NOMO-1 treated with dmso at 0.1 percent for 144 hours (cell line): ENCODE data around the gene WSCD2.

ENCODE experiments used
- DNase-seq: peaks from one replicate; lab custom pipeline; 2025; ENCODE audit not compliant: unreplicated experiment; lab: John Stamatoyannopoulos, UW

The WSCD2 gene

DNA sequence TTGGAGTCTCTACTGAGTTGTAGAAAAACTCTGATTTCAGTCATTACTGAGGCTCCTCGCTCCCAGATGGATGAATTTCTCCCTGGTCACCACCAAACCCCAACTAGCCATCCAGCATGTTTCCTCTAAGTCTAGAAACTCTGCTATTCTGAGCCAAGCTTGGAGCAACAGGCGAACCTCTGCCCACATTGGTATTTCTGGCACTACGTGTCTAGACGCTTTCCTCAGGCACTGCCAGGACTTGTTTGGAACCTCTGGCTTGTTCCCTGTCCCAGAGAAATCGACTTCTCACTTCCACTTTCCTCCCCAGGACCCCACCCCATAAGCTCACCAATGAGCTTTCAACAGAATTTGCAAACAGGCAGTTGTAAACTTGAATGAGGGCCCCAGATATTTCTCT, 27.6 kb downstream of the WSCD2 start:
- no peak for DNase-seq

DNA sequence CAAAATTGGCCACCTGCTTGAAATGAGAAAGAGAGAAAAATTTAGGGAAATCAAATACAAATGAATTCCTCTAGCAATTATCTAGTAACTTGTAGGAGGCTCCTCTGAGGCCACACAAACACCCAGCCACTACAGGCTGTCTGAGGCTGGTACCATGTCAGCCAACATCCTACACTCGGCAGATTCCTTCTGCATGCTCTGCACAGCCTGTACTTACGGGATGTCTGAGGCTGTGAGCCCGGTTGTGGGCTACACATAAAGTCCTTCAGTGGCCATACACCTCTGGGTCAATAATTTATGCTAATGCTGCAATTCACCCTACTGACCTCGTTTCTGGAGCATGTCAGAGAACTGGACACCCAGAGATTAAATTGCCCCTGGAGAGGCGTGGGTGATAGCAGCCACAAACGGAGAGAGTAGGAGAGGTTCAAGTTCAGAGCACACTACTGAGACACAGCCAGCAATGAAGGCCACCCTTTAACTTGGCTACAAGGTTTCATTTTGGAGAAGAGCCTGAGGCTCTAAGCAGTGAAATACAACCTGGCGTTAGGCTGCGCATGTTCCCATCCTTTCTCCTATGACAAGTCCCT, 28.9 kb downstream of the WSCD2 start:
- no peak for DNase-seq

DNA sequence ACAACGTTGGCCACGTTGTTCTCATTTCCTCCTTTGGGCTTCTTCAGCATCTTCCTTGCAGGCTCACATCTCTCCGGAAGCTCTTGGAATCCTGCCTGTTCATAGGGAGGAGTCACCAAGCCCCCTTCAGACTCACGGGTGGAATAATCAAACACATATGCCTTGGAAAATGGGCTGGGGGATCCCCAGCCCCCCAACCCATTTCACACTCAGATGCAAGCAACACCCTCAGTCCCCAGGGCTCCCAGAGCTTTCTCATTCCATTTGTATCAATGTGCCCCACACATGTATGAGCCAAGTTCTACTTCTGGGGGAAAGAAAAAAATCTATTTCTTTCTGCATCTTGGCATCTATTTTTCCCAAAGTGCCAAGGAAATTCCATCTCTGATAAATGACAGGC, 33.1 kb downstream of the WSCD2 start:
- DNase-seq = no peak

DNA sequence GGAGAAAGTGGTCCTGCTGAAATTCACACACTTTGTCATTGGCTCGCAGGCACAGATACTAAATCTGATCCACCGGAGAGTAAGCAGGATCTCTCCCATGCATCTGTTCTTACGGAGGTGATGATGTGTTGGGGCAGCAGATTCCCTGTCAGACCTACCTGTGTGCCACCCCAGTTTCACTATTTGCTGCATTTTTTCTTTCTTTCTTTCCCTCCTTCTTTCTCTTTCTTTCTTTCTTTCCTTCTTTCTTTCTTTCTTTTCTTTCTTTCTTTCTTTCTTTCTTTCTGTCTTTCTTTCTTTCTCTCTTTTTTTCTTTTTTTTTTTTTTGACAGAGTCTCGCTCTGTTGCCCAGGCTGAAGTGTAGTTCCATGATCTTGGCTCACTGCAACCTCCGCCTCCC, 37.4 kb downstream of the WSCD2 start:
- no peak for DNase-seq

DNA sequence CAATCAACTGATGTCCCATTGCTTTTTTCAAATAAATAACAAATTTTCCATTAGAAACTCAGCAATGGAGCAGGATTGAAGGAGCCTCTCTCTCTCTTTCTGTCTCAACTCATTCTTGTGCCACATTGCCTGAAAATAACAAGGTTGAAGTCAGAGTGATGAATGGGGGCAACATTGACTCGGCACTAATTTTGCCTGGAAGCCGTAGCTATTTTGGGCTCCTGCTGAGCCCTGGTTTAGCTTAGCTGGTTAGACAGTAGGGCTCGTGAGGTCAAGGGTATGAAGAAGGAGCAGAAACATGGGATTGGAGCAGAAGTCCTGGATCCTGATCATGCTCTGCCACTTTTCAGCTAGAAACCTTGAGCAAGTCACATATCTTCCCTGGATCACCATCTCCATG, 38.9 kb downstream of the WSCD2 start:
- DNase-seq = no peak

DNA sequence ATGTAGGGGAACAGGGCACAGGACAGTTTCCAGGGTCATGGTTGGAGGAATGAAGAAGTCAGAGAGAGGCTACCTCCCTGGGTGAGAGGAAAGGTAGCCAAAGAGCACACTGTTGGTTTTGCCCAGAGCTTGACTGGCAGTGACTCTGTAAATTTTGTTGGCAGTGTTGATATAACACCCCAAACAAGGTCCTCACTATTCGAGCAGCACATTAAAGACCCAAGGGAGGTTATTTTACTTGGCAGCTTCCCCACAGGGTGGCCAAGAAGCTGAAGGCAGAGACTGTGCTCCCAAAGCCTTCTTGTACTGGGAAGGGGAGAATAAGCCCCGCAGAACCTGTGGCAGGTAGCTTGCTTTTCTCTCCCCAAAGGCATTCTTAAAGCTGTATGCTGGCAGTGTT, 40.6 kb downstream of the WSCD2 start:
- DNase-seq = no peak

DNA sequence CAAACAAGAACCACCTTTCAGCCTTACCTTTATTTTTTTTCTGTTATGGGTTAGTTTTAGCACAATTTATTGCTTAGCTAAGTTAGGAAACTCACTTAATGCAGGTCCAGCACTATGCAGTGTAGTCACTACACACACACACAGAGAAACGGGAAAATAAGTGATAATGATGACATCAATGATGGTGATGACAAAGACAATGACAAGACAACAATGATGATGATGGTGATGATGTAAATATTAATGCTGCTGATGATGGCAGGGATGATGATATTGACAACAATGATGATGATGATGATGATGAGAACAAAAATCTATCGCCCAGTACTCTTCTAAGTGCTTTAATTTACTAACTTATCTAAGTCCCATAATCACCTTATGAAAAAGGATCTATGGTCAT, 41.1 kb downstream of the WSCD2 start:
- DNase-seq = no peak

DNA sequence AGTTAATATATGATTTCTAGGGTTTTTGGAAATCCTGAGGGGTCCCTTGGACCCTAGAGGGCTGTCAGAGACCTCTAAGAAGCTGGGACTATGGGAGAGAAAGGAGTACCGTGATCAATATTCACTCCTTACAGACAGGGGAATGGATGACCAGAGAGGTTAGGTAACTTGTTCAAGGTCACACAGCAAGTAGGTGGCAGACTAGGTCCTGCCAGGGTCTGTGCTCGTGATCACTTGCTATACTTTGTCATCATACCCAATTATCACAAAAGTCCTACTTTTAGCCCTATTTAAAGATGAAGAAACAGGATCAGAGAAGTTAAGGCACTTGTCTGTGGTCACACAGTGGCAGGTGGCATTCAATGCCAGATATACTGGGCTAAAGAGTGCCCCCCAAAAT, 42.9 kb downstream of the WSCD2 start:
- no peak for DNase-seq

DNA sequence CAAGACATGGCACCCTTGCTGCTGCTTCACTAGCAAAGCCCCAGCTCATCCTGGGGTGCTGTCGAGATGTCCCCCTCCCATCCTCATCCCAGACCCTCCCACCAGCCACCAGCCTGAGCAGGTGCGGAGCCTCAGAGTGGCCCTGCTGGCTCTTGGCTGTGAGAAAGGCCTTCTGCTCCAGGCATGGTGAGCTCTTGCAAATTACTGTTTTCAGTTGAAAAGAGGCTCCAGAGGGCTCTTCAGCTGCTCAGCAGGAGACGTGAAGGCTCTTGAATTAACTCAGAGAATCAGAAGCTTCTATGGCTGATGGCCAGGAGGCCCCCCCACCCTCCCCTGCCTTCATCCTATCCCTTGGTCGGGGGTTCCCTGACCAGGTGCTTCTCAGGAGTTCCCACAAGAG, 44.1 kb downstream of the WSCD2 start:
- no peak for DNase-seq

DNA sequence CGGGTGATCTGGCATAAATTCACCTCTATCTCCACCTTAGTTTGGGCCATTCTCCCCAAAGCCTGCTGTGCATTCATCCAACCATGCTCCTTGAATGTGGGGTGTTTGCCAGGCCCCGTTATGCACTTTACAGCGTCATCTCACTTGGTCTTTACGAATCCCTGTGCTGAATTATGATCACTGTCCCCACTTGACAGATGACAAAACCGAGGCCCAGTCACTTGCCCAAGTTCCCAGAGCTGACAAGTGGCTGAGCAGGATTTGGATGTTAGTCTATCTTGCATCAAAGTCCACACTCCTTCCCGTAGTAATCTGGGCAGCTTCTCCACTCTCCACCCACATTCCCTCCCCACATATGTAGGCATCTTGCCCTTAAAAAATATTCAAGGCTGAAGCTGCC, 44.8 kb downstream of the WSCD2 start:
- no peak for DNase-seq

DNA sequence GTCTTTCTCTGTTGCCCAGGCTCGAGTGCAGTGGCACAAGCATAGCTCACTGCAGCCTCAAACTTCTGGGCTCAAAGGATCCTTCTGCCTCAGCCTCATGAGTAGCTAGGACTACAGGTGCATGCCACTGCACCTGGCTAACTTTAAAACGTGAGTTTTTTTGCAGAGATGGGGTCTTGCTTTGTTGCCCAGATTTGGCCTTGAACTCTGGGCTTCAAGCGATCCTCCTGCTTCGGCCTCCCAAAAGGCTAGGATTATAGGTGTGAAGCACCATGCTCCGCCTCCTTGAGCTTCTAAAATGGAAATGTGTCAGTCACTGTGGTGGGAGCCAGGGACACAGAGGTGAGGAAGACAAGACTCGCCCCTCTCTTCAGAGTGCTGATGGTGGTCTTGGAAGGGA, 45.6 kb downstream of the WSCD2 start:
- no peak for DNase-seq

DNA sequence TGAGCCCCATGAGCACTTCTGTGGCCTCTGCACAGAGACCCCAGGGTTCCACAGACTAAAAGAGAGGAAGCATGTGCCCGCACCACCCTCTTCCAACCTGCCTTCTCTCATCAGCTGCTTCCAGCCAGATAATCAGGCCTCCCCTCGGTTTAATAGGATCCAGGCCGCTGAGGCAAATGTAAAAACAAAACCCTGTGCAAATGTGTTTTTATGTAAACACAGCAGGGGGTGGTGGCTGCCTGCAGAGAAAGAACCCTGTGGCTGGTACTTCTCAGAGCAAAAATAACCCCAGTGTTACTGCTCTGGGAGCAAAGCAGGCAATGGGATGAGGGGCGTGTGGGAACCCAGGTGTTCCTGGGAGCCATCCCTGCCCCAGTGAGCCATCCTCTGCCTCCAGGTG, 46.2 kb downstream of the WSCD2 start:
- no peak for DNase-seq

DNA sequence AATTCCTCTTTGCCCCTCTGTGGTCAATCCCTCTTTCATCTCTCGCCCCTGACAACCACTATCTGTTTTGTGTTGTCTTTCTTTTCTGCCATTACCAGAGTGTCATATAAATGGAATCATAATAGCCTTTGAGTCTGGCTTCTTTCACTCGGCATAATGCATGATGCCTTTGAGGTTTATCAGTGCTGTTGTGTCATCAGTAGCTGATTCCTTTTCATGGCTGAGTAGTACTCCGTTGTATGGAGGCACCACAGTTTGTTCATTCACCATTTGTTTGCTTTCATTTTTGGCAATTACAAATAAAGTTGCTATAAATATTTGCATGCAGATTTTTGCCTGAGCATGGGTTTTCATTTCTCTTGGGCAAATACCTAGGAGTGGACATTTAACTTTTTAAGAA, 47.2 kb downstream of the WSCD2 start:
- no peak for DNase-seq

DNA sequence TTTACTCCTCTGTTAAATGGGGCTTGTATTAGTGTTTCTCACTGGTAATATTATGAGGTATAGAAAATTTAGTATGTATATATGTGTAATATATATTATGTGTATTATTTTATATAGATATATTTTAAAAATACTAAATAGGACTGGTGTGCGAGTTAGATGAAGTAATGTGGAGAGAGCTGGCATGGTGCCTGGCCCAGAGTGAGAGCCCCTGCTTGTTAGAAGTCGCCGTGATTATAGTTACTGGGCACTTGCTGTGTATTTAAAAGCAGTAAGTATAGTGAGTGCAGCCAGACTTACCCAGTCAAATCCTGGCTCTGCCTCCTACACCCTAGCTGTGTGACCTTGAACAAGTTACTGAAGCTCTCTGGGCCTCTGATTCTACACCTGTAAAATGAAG, 48.0 kb downstream of the WSCD2 start:
- DNase-seq = no peak

DNA sequence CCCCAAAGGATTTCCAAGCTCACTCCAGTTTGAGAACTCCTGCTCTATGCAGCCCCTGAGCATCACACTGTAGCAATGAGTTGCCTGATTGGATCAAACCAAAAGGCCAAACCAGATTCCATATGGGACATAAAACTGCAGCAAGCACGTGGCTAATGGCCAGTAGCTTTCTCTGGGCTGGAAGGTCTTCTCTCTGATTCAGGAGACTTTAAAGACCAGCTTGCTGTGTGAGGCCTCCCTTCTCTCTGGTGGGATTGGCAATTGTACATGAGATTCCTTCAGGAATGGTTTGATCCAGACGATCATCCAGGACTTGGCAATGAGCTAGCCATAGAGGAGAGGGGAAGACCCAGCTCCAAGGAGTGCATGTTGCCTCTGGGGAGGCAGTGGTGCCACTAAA, 50.2 kb downstream of the WSCD2 start:
- DNase-seq = no peak

DNA sequence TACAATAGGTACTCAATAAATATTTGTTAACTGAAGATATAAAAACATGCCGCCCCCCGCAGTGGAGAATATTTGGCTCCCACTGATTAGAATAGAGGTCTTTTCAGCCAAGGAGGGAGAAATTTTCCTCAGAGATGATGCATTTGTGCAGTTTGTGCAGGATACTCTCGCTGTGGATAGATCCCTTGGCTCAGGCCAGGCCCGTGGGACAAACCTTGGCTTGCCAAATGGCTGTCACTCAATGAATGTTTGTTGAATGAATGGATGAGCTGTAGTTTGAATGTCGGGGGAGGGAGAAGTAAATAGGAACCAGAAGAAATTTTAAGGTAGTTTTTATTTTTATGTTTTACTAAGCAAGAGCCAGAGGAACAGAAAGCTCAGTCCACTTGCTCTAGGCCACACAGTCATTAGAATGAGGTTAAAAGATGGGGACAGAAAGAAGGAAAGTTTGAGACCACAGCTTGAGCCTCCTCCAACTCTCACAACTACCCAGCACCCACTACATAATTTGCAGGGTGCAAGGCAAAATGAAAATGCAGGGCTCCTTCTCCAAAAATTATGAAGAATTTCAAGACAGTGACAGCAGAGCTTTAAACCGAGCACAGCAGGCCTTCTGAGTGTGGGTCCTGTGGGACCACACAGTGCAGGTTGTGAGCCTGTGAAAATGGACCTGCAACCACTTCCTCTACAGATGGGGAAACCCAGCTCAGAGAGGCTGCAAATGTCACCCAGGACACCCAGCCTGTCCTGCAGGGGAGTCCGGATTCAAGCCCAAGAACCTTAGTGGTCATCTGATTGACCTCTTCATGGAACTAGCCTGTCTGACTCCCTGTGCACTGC, 51.4 kb downstream of the WSCD2 start:
- no peak for DNase-seq

DNA sequence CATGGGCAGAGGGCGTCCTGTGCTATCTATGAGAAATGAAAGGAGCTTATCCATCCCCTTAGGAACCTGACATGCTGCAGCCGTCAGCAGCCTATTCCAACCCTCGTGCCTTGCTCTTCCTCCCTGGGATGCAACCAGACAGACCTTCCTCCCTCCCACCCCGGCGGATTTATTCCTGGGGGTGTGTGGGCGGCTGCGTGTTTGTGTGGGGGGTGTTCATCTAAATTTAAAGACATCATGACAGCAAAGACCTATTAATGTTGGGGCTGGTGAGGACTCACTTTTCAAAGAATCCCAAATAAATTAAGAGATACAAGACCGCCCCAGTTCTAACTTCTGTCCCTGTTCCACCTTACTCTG, 52.0 kb downstream of the WSCD2 start:
- DNase-seq = no peak

DNA sequence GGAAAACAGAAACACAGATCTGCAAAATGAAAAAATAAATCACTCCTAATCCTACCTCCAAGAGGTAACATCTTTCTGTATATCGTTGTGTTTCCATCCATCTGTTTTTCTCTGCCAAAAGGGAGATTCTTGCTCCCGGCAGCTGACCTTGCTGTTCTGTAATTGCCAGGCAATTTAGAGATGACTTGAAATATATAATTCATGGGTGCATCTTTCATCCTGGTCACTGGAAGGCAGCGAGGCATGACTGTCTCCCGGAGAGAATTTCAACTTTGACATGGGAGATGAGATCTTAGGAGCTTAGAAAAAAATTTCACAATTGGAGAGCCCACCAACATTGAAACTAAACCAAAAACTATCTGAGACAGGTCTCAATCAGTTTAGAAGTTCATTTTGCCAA, 53.0 kb downstream of the WSCD2 start:
- DNase-seq = no peak

DNA sequence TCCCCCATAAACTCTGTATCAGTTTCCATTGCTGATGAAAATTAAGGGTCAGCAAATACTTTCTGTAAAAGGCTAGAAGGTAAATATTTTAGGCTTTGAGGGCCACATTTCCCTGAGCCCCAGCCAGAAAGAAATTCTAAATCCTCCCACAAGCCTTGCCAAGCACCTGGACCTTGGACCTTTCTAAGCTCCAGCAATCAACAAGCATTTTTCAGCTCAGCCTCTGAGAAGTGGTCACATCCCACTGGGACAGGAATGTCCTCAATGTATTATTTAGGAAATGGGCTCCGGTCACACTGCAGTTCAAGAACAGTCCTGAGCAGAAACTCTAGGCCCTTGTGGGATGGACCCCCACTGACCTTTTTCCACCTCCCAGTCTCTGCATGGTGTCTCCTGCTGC, 55.9 kb downstream of the WSCD2 start:
- DNase-seq = no peak

DNA sequence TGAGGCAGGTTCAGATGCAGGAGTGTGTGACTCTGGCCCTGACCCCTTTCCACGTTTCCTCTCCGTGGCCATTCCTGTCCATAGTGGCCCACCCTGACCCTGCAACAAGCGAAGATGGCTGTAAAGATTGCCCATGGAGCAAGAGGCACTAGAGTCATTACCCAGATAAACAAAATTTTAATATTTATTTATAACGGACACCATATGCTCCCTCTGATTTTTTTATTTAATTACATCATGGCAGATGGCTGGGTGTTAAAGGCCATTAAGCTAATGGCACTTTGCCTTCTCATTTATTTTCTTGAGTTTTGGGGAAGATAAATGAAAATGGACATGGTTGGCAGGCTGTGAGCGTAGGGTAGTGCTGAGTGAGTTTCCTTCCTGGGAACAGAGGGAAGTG, 58.7 kb downstream of the WSCD2 start:
- DNase-seq = no peak

DNA sequence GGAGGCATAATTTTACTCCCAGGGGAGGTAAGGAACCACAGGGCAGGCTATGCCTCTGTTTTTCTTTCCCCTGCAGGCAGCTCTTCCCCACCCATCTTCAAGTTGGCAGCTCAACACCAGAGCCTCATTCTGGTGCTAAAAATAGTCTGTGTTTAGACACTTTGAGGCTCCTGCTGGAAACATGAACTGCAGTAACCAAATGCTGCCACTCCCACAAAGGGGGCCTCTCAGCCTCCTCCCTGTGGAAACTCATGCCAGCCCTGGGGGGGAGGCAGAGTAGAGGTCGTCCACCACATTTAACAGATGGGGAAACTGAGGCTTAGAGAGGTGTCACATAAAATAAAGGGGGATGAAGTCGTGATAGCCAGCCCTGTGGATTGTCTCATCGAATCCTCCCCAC, 61.4 kb downstream of the WSCD2 start:
- DNase-seq = no peak

DNA sequence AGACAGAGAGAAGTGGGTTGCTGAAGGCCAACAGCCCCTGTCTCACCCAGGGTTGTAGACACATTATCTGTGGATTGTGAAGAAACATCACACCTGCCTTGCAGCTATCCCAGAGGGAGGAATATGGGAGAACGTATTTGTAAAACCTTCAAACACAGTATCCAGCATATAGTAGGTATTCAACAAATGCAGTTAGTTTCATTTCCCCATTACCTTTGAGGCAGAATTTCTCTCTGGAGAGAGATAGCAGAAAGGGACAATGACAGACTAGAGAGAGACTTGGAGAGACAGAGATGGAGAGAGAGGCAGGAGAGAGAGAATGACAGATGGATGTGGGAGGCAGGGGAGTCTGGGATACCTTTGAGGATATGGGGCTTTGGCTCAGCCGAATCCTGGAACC, 62.0 kb downstream of the WSCD2 start:
- DNase-seq = no peak

DNA sequence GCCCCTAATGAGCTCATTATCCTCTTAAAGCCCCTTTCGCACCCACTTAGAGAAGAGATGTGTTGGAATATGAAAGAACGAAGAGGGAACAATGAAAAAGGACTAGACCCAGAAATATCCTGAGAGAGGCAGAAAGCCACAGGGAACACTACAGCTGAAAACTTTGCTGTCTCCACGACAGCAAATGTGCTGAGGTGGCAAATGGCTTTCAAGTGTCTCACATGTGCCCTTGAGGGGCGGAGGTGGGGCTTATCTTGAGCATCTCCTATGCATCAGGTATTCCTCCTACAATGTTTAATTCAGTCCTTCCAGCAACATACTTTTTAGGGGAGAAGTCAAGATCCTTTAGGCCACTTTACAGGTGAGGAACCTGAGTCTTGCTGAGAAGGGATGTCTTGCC, 62.9 kb downstream of the WSCD2 start:
- no peak for DNase-seq
